Activated CD8-positive, alpha-beta memory T cell treated with anti-CD3 and anti-CD28 coated beads, Interleukin-2, amount 50 U/mL, for 1 hour (primary cell): Measurements from ENCODE around the gene NANOG.
"Not testable (repeated sequence)": the region's sequence is repeated elsewhere in the genome, so short reads cannot be mapped to it uniquely, and the experiment has no call there.

Source experiments
- DNase-seq: peaks from one replicate; pipeline ENCODE4 v3.0.0-alpha.2; 2020; ENCODE audit errors: extremely low read depth

The NANOG gene

GRCh38 chr12:7801460-7801859, 12.3 kb downstream of the NANOG start:
- DNase-seq = no peak

- not testable (repeated sequence) for DNase-seq
These were observed 17.1 kb downstream of the NANOG start for GRCh38 chr12:7806319-7806718.

- DNase-seq = peak; percentile 13
These were observed 17.8 kb downstream of the NANOG start for GRCh38 chr12:7806863-7807487.

- DNase-seq = not testable (repeated sequence)
These were observed 36.6 kb downstream of the NANOG start for GRCh38 chr12:7825754-7826153.

- DNase-seq = not testable (repeated sequence)
These were observed 40.5 kb downstream of the NANOG start for GRCh38 chr12:7829737-7830136.

- peak; percentile 3 for DNase-seq
These were observed 43.0 kb downstream of the NANOG start for GRCh38 chr12:7832059-7832696.

GRCh38 chr12:7833201-7833600, 44.0 kb downstream of the NANOG start:
- DNase-seq = not testable (repeated sequence)

- no peak for DNase-seq
These were observed 44.6 kb downstream of the NANOG start for GRCh38 chr12:7833831-7834230.

- DNase-seq = no peak
These were observed 45.5 kb downstream of the NANOG start for GRCh38 chr12:7834701-7835100.

- DNase-seq = no peak
These were observed 45.9 kb downstream of the NANOG start for GRCh38 chr12:7835116-7835515.

- DNase-seq = no peak
These were observed 46.6 kb downstream of the NANOG start for GRCh38 chr12:7835766-7836165.

- DNase-seq = no peak
These were observed 48.2 kb downstream of the NANOG start for GRCh38 chr12:7837366-7837765.

- not testable (repeated sequence) for DNase-seq
These were observed 50.0 kb downstream of the NANOG start for GRCh38 chr12:7839226-7839625.

- DNase-seq = not testable (repeated sequence)
These were observed 50.6 kb downstream of the NANOG start for GRCh38 chr12:7839848-7840247.

- not testable (repeated sequence) for DNase-seq
These were observed 53.2 kb downstream of the NANOG start for GRCh38 chr12:7842444-7842843.

- DNase-seq = not testable (repeated sequence)
These were observed 53.9 kb downstream of the NANOG start for GRCh38 chr12:7843149-7843548.

- DNase-seq = not testable (repeated sequence)
These were observed 54.4 kb downstream of the NANOG start for GRCh38 chr12:7843583-7843982.

GRCh38 chr12:7844116-7844515, 54.9 kb downstream of the NANOG start:
- no peak for DNase-seq

GRCh38 chr12:7847226-7848097, 58.3 kb downstream of the NANOG start:
- DNase-seq = not testable (repeated sequence)

GRCh38 chr12:7848098-7848422, 58.9 kb downstream of the NANOG start:
- DNase-seq = not testable (repeated sequence)
